Keratinocyte (primary cell): ENCODE data around the gene OIT3. TPM values are rescaled to one million over a fixed set of nuclear protein-coding genes. Genes with fewer than 3 reads are reported as not detected.

Experiments
- DNase-seq: peaks from one replicate; pipeline ENCODE4 v3.0.0-alpha.2; 2011; ENCODE audit warnings: low read depth, missing footprints, low spot score
- FAIRE-seq: peaks from 2 replicates; lab custom pipeline; 2011; peaks lifted over from hg19 to GRCh38; lab: Jason Lieb, UNC
- H2AFZ ChIP-seq: 2 replicates; pipeline ENCODE4 v1.6.0; 2012; ENCODE audit warnings: low read length, control low read depth, inconsistent platforms; ENCODE audit not compliant: control insufficient read depth
- H3K27ac ChIP-seq: 2 replicates; pipeline ENCODE4 v1.5.1; 2011; ENCODE audit warnings: low read length; ENCODE audit not compliant: control insufficient read depth, insufficient read depth
- H3K27me3 ChIP-seq: 3 replicates; pipeline ENCODE4 v1.6.0; 2011; ENCODE audit warnings: low read length; ENCODE audit not compliant: control insufficient read depth, insufficient read depth; ENCODE audit errors: extremely low read depth
- H3K36me3 ChIP-seq, 2 experiments: 2 replicates in 1 of 2; 3 replicates in 1 of 2; pipeline ENCODE4 v1.5.1; 2011; ENCODE audit warnings: low read length in 2 of 2, mild to moderate bottlenecking in 1 of 2; ENCODE audit not compliant: control insufficient read depth in 2 of 2, insufficient read depth in 2 of 2; ENCODE audit errors: extremely low read depth in 1 of 2
- H3K4me1 ChIP-seq: 3 replicates; pipeline ENCODE4 v1.5.1; 2011; ENCODE audit warnings: low read length; ENCODE audit not compliant: control insufficient read depth, insufficient read depth; ENCODE audit errors: extremely low read depth
- H3K4me2 ChIP-seq: 3 replicates; pipeline ENCODE4 v1.6.0; 2011; ENCODE audit warnings: low read depth, low read length; ENCODE audit not compliant: control insufficient read depth, insufficient read depth; ENCODE audit errors: extremely low read depth
- H3K4me3 ChIP-seq, 3 experiments: fragments of 200-600 bp in 1 of 3; sonication (generic) in 1 of 3; 2 replicates in 2 of 3; 3 replicates in 1 of 3; pipeline ENCODE4 v1.5.1; 2011 to 2016; ENCODE audit warnings: low read length in 3 of 3, mild to moderate bottlenecking in 3 of 3, control low read depth in 2 of 3, inconsistent platforms in 1 of 3, low read depth in 1 of 3, mixed read lengths in 1 of 3, mixed run types in 1 of 3, moderate library complexity in 1 of 3; ENCODE audit not compliant: control insufficient read depth in 2 of 3, insufficient read depth in 2 of 3; ENCODE audit errors: extremely low read depth in 1 of 3
- H3K79me2 ChIP-seq: 2 replicates; pipeline ENCODE4 v1.6.0; 2012; ENCODE audit warnings: low read length; ENCODE audit not compliant: control insufficient read depth, insufficient read depth
- H3K9ac ChIP-seq: 3 replicates; pipeline ENCODE4 v1.6.0; 2011; ENCODE audit warnings: low read length; ENCODE audit not compliant: control insufficient read depth, insufficient read depth; ENCODE audit errors: extremely low read depth
- H3K9me1 ChIP-seq: 3 replicates; pipeline ENCODE4 v1.6.0; 2011; ENCODE audit warnings: low read length; ENCODE audit not compliant: control insufficient read depth, insufficient read depth; ENCODE audit errors: extremely low read depth
- H3K9me3 ChIP-seq: 2 replicates; pipeline ENCODE4 v1.5.1; 2012; ENCODE audit warnings: low read depth, low read length; ENCODE audit not compliant: control insufficient read depth
- H4K20me1 ChIP-seq: 3 replicates; pipeline ENCODE4 v1.6.0; 2011; ENCODE audit warnings: low read length; ENCODE audit not compliant: control insufficient read depth, insufficient read depth; ENCODE audit errors: extremely low read depth
- CTCF ChIP-seq, 3 experiments: IDR thresholded peaks in 1 of 3; conservative IDR thresholded peaks in 1 of 3; optimal IDR thresholded peaks in 1 of 3; 2 replicates in 2 of 3; 3 replicates in 1 of 3; pipeline versions ENCODE3 to v1.5.1; 2011; ENCODE audit warnings: low read length in 3 of 3, mild to moderate bottlenecking in 3 of 3, moderate library complexity in 2 of 3, control low read depth in 1 of 3, inconsistent platforms in 1 of 3; ENCODE audit not compliant: insufficient read depth in 2 of 3; ENCODE audit errors: extremely low read depth in 1 of 3
- EZH2 ChIP-seq: IDR thresholded peaks from one replicate; pipeline ENCODE4 v1.6.1; 2012; ENCODE audit warnings: inconsistent platforms, mild to moderate bottlenecking, low read length, moderate library complexity
- dilution Hi-C: fragments of 300-500 bp; cut with MboI; formaldehyde crosslinking; loops from one replicate; pipeline ENCODE4 v1.7.0; 2020; ENCODE audit warnings: low sequenced_read_pairs; ENCODE audit not compliant: extremely low pct_ligation_motif_present
- polyA plus RNA-seq, 5 experiments: library from polyadenylated mRNA; depleted of rRNA in 3 of 5; stranded (reverse) in 3 of 5; stranded (forward) in 1 of 5; unstranded in 1 of 5; fragments of >200 nt; gene quantifications; 1 replicate in 1 of 5; 2 replicates in 3 of 5; 3 replicates in 1 of 5; pipeline versions ENCODE4 v1.2.1 to v1.2.3, GENCODE V29; 2011 to 2012; ENCODE audit warnings: missing spikeins in 2 of 5, low read depth in 1 of 5, low replicate concordance in 1 of 5

OIT3 gene
- polyA plus RNA-seq, 1 donor (not counting 4 experiments of a cell fraction or from before 2014, with no cell fraction given), result 0.05 TPM

DNA sequence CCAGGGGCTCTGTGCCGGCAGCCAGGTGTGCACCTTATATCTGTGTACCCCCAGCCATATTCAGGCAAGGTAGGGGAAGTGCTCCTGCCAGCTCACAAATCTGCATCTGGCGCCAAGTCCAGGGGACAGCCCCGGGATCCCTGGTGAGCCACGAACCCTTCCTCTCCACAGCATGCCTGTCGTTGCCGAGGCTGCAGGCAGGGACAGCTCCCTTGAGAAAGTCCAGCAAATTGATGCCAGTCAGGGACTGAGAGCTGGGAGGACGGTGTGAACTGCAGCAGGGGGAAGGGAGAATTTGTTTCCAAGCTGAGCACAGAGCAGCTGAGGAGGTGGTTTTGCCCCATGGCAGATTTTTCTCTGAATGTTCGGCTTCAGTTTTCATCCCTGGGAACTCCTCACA, 60.1 kb downstream of the OIT3 start:
- FAIRE-seq, result no peak

DNA sequence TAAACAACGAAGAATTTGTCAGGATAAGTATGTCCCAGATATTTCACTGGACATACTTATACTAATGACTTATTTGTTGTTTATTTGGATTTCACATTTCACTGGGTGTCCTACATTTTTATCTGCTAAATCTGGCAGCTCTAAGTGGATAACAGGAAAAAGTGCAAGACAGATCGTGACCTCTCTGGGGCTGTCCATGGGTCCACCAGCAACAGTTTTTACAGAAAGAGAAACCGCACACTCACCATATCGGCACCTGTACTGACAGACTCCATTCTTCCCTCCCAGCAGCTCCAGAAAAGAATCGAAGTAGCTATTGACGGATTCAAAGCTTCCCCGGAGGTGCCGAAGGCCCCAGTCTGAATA, 60.7 kb downstream of the OIT3 start:
- Histone ChIP-seq H3K79me2 (no peaks in the 10 kb centered on the region), H3K27me3 (peaks cover 7% of the 10 kb centered on the region), H3K9ac (no peak overlapping the region), H3K9me3 (no peaks in the 10 kb centered on the region), H3K9me1 (no peaks in the 10 kb centered on the region), H3K27ac (no peak overlapping the region), H3K36me3 (no peaks in the 10 kb centered on the region), H3K4me3 (no peak overlapping the region), H3K4me1 (no peaks in the 10 kb centered on the region), H4K20me1 (no peaks in the 10 kb centered on the region), H2AFZ (no peak overlapping the region), H3K4me2 (no peak overlapping the region)
- dilution Hi-C loops, result no loop called here
- TF ChIP-seq EZH2, result no peak
- TF ChIP-seq CTCF (optimal IDR thresholded peaks at IDR 0.05 in 1 of 3, IDR thresholded peaks at IDR 0.05 in 1 of 3, conservative IDR thresholded peaks at IDR 0.05 in 1 of 3; ENCODE audit: extremely low read depth in 1 of 3, insufficient read depth in 2 of 3, low read length in 3 of 3), result no peak
- DNase-seq, result no peak
- FAIRE-seq, result no peak

More for the DNA sequence above, 60.1 kb downstream of the OIT3 start:
- dilution Hi-C loops, result no loop called here
- H3K9me3 ChIP-seq, result no peaks in the 10 kb centered on the region
- no peak for DNase-seq
- TF ChIP-seq CTCF (optimal IDR thresholded peaks at IDR 0.05 in 1 of 3, IDR thresholded peaks at IDR 0.05 in 1 of 3, conservative IDR thresholded peaks at IDR 0.05 in 1 of 3; ENCODE audit: extremely low read depth in 1 of 3, insufficient read depth in 2 of 3, low read length in 3 of 3), result no peak
- TF ChIP-seq EZH2, result no peak
- H4K20me1 ChIP-seq, result no peaks in the 10 kb centered on the region
- H3K4me3 ChIP-seq, result no peak overlapping the region
- H3K4me2 ChIP-seq, result no peak overlapping the region
- H3K79me2 ChIP-seq, result no peaks in the 10 kb centered on the region
- no peaks in the 10 kb centered on the region for H3K36me3 ChIP-seq
- H3K4me1 ChIP-seq, result no peaks in the 10 kb centered on the region
- H3K27me3 ChIP-seq, result peaks cover 7% of the 10 kb centered on the region
- H3K9ac ChIP-seq, result no peak overlapping the region
- H3K9me1 ChIP-seq, result no peaks in the 10 kb centered on the region
- no peak overlapping the region for H2AFZ ChIP-seq
- no peak overlapping the region for H3K27ac ChIP-seq
